ENCODE measurements around the gene ATE1.

ATE1 gene

GRCh38 chr10:121710207-121710606 is 217.6 kb downstream of the ATE1 start:
- no peak for TF ChIP-seq REST (IDR thresholded peaks at IDR 0.05; ENCODE audit: insufficient read depth in 1 of 2, low read depth in 2 of 2, low read length in 2 of 2)
- TF ChIP-seq SIN3A (IDR thresholded peaks at IDR 0.05; ENCODE audit: borderline replicate concordance, insufficient read depth, low read length): no peak
- no peak for TF ChIP-seq FOXP2 (optimal IDR thresholded peaks at IDR 0.05; ENCODE audit: borderline replicate concordance, extremely low read depth, extremely low read length, insufficient read depth)
- TF ChIP-seq TAF1 (IDR thresholded peaks at IDR 0.05; ENCODE audit: borderline replicate concordance, insufficient read depth, low read length): no peak
- TF ChIP-seq POLR2AphosphoS5 (IDR thresholded peaks at IDR 0.05; ENCODE audit: low read depth, low read length): no peak

- TF ChIP-seq TAF1 (IDR thresholded peaks at IDR 0.05; ENCODE audit: borderline replicate concordance, insufficient read depth, low read length) (no peak), REST (IDR thresholded peaks at IDR 0.05; ENCODE audit: insufficient read depth in 1 of 2, low read depth in 2 of 2, low read length in 2 of 2) (no peak)
Measured at GRCh38 chr10:121709675-121710073, 218.2 kb downstream of the ATE1 start.

- TF ChIP-seq TAF1 (IDR thresholded peaks at IDR 0.05; ENCODE audit: borderline replicate concordance, insufficient read depth, low read length) (no peak), FOXP2 (optimal IDR thresholded peaks at IDR 0.05; ENCODE audit: borderline replicate concordance, extremely low read depth, extremely low read length, insufficient read depth) (no peak), SIN3A (IDR thresholded peaks at IDR 0.05; ENCODE audit: borderline replicate concordance, insufficient read depth, low read length) (no peak), REST (IDR thresholded peaks at IDR 0.05; ENCODE audit: insufficient read depth in 1 of 2, low read depth in 2 of 2, low read length in 2 of 2) (no peak), POLR2AphosphoS5 (IDR thresholded peaks at IDR 0.05; ENCODE audit: low read depth, low read length) (no peak)
Measured at GRCh38 chr10:121708728-121709674, 218.8 kb downstream of the ATE1 start.

- no peak for TF ChIP-seq POLR2AphosphoS5 (IDR thresholded peaks at IDR 0.05; ENCODE audit: low read depth, low read length)
- no peak for TF ChIP-seq TAF1 (IDR thresholded peaks at IDR 0.05; ENCODE audit: borderline replicate concordance, insufficient read depth, low read length)
- TF ChIP-seq SIN3A (IDR thresholded peaks at IDR 0.05; ENCODE audit: borderline replicate concordance, insufficient read depth, low read length): no peak
- no peak for TF ChIP-seq FOXP2 (optimal IDR thresholded peaks at IDR 0.05; ENCODE audit: borderline replicate concordance, extremely low read depth, extremely low read length, insufficient read depth)
- TF ChIP-seq REST (IDR thresholded peaks at IDR 0.05; ENCODE audit: insufficient read depth in 1 of 2, low read depth in 2 of 2, low read length in 2 of 2): no peak
Measured at GRCh38 chr10:121702351-121703320, 225.2 kb downstream of the ATE1 start.
